GM12874 (cell line): Measurements from ENCODE around the gene ADGRD2.

Experiments used
- CTCF ChIP-seq: IDR thresholded peaks from 2 replicates; pipeline ENCODE4 v1.5.1; 2011; ENCODE audit warnings: low read depth, mild to moderate bottlenecking, control low read depth, low read length, moderate library complexity; ENCODE audit not compliant: insufficient read depth

The ADGRD2 gene

GRCh38 chr9:124506433-124506832, 56.2 kb downstream of the ADGRD2 start:
- TF ChIP-seq CTCF, result no peak

DNA sequence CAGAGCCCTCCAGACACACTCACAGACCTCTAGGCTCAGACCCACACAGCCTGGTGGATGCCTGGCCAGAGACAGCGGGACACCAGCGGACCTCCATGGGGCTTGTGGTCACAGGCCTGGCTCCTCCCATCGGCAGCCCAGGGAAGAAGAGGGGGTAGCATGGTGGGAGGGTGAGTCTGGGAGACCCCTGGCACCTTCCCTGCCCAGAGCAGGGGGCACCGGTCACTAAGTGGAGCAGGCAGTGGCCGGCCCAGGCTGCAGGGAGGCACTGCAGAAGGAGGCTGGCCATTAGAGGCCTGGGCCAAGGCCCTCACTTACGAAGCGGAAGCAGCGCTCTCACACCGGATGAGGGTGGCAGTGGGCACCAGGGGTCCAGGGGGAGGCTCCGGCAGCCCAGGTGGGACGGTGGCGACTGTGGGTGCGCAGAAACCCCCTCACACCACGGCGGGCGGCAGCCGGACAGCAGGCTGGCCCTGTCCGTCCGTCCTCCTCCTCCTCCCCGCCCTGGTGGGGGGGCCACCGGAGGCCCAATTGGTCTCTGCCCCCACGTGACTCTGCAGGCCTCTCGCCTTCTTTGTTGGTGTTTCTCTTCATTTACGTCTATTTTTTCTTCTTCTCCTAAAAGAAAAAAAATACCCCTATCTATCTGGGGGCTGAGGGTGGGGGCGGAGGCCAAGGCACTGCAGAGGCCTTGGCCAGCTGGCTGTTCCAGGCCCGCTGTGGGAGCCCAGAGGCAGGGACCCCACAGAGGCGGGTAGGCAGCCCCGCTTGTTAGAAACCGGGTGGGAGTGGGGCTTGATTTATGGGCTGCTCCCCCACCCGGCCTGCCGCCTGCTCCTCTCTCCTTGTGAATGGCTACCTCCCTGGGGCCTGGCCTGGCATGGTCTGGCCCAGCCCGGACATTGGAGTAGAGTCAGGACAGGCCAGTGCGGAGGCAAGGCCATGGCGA, 57.0 kb downstream of the ADGRD2 start, which contains the start of gene NR5A1:
Gene NR5A1 (minus strand): TSS at position 469 of the 949 bp plus-strand sequence. CDS start 4,004 bp downstream, outside the sequence.
- TF ChIP-seq CTCF, result no peak

- no peak for TF ChIP-seq CTCF
These were observed 57.7 kb downstream of the ADGRD2 start for GRCh38 chr9:124507880-124508423.

GRCh38 chr9:124510650-124511425, 60.6 kb downstream of the ADGRD2 start:
- TF ChIP-seq CTCF, result no peak

DNA sequence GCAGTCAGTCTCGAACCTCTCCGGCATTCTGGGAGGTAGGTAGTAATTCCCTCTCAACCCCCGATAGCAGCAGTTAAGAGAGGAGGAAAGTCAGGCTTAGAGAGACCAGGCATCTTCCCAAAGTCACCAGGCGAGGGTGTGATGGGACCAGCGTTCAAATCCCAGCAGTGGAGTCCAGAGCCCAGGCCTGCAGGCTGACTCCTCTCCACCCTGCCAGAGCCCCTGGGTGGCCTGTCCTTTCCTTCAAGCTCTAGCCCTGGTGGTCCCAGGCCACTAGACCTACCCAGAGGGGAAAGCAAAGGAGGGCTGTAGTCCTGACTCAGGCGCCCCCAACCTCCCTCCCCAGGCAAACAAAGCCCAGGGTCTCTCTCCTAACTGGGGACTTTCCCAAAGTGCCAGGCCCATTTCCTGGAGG, 61.2 kb downstream of the ADGRD2 start:
- TF ChIP-seq CTCF, result no peak

DNA sequence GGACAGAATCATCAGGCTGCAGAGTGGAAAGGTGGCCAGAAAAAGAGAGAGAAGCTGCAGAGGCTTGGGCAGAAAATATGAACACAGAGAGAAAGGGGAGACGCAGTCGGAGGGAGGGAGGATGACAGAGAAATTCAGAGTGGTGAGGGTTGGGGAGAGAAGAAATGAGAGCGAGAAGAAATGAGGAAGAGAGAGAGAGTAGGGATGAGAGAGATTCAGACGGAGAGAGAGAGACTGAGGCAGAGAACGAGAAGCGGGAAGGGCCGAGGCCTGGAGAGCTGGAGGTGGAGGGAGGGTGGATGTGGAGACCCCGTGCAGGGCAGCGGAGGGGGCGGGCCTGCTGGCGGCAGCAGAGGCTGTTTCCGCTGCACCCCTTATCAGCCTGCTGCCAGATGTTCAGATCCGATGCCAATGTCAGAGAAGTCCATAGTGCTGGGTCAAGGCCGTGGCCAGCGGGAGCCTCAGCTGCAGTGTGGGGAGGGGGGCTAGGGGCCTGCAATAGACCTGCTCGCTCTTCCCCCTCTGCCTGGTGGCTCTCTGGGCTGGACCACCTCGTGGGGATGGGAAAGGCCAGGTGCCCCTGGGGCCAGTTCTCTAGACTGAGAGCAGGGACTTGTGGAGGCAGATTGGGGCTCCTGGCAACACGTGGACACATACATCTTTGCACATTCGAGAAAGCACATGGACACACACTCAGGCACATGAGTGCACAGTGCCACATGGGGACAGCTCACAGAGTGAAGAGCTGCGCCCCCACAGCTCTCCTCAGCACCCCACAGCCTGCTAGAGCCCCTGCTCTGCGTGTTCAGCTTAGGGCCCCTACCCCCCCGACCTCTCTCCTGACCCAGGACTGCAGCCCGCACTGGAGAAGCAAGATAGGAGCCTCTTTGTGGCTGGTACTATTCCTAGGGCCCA, 61.9 kb downstream of the ADGRD2 start:
- no peak for TF ChIP-seq CTCF
